Brain microvascular endothelial cell (primary cell): ENCODE measurements around the gene RCL1.

Experiments used
- DNase-seq: peaks from one replicate; pipeline ENCODE4 v3.0.0-alpha.2; 2020
- H3K27ac ChIP-seq: fragments of 250-450 bp; sonication (Bioruptor Pico); 2 replicates; pipeline ENCODE4 v1.5.1; 2020; ENCODE audit warnings: mild to moderate bottlenecking, moderate library complexity
- H3K27me3 ChIP-seq: fragments of 250-450 bp; sonication (Bioruptor Pico); replicated peaks from 2 replicates; pipeline ENCODE4 v1.5.1; 2020; ENCODE audit warnings: mild to moderate bottlenecking
- H3K36me3 ChIP-seq: fragments of 250-450 bp; sonication (Bioruptor Pico); replicated peaks from 2 replicates; pipeline ENCODE4 v1.5.1; 2020; ENCODE audit warnings: mild to moderate bottlenecking
- H3K4me3 ChIP-seq: 2 replicates; pipeline ENCODE4 v1.5.1; 2011; ENCODE audit warnings: low read depth, mild to moderate bottlenecking, control low read depth, low read length, moderate library complexity
- CTCF ChIP-seq: IDR thresholded peaks from 2 replicates; pipeline ENCODE4 v1.5.1; 2011; ENCODE audit warnings: low read depth, mild to moderate bottlenecking, moderate library complexity, low read length, control low read depth, inconsistent platforms; ENCODE audit errors: missing control alignments
- in situ Hi-C: cut with HindIII; loops from 2 replicates; pipeline ENCODE4 v1.10.0; 2017; ENCODE audit warnings: low sequenced_read_pairs, low pct_ligation_motif_present

Gene RCL1

DNA sequence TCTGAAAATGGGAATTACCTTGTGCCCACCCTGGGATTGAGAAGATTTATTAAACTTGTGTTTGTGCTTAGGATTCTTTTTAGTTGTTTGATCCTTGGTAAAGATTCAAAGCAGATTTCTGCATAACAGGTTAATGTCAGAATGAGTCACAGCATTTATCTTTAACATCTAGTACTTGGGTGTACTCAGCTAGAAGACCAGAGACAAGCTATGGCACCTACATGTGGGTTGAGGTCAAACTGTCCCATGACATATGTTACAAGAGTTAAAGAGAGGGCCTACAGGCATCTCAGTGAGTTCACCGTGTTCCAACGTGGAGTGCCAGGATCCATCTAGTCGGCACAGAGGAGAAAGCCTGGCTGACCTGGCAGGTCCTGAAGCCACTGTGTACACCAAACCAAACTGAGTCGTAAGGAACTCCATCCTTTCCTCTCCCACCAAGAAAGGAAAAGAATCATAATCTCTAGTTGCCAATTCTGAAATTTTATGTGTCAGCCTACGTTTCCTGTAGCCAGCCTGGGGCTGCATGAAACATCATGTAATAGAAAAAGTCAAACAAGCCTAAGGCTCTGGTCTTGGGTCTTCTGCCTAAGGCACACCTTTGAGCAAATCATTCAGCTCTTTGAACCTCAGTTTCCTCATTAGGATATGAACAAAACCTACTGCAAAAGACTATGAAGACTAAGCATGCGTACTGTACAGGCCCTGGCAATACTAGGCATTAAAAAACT lies 73.7 kb downstream of the RCL1 start:
- no peak for DNase-seq
- peaks cover under 1% of the 10 kb centered on the region for H3K36me3 ChIP-seq
- H3K27me3 ChIP-seq = no peaks in the 10 kb centered on the region
- in situ Hi-C loops = no loop called here
- H3K4me3 ChIP-seq = no peak overlapping the region
- no peak for TF ChIP-seq CTCF
- H3K27ac ChIP-seq = no peak overlapping the region

DNA sequence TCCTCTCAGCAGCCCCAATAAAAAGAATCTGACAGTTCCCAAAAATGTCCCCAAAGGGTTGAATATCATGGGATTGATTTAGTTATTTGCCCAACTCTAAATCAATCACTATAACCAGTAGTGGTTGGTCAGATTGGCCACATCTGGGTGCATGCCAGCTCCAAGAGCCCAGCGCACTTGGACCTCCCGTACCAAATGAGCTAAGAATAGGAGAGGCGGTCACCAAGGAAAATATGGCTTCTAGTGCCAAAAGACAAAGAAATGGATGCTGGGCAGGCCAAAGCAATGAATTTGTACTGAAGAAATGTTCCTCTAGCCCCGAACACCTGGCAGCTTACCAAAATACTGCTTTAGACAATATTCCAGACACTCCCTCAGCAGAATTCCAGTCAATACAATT lies 80.3 kb downstream of the RCL1 start:
- Histone ChIP-seq H3K27me3 (no peaks in the 10 kb centered on the region), H3K27ac (no peak overlapping the region), H3K4me3 (no peak overlapping the region), H3K36me3 (no peaks in the 10 kb centered on the region)
- TF ChIP-seq CTCF = no peak
- no peak for DNase-seq
- in situ Hi-C loops = no loop called here

GRCh38 chr9:4875559-4875958 lies 82.8 kb downstream of the RCL1 start:
- Histone ChIP-seq H3K27ac (no peak overlapping the region), H3K4me3 (no peak overlapping the region), H3K36me3 (no peaks in the 10 kb centered on the region), H3K27me3 (no peaks in the 10 kb centered on the region)
- no peak for DNase-seq
- no peak for TF ChIP-seq CTCF
- in situ Hi-C loops = no loop called here

- no peak overlapping the region for H3K27ac ChIP-seq
- DNase-seq = no peak
- no peak for TF ChIP-seq CTCF
- in situ Hi-C loops = no loop called here
- H3K27me3 ChIP-seq = no peaks in the 10 kb centered on the region
- H3K4me3 ChIP-seq = no peak overlapping the region
- H3K36me3 ChIP-seq = no peaks in the 10 kb centered on the region
Observed at GRCh38 chr9:4879115-4879558, 86.4 kb downstream of the RCL1 start.

DNA sequence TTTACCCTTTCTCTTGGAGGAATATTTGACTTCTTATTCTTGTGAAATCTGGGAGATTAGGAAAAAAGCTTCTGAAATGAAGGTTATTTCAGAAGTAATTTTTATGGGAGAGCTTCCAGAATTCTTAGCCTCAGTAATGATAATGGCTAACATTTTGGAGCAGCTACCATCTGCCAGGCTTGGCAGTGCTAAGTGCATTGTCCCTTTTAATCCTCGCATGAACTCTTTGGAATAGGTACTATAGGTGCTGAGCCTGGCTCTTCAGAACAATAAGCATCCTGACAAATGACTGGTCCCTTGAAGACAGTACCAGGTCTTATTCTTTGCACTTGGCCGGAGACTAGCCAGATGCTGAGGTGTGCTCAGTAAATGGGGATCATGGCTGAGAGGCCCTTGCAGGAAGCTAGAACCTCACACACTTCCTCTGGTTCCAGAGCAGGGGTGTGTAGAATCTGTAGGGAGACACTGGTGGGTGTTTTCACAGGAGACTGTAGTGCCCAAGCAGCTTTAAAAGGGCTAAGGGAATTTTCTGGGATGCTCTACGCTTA lies 90.7 kb downstream of the RCL1 start:
- in situ Hi-C loops = no loop called here
- Histone ChIP-seq H3K27ac (no peak overlapping the region), H3K27me3 (no peaks in the 10 kb centered on the region), H3K4me3 (no peak overlapping the region), H3K36me3 (no peaks in the 10 kb centered on the region)
- no peak for DNase-seq
- no peak for TF ChIP-seq CTCF

- no peaks in the 10 kb centered on the region for H3K27me3 ChIP-seq
- no peak overlapping the region for H3K4me3 ChIP-seq
- in situ Hi-C loops = no loop called here
- no peaks in the 10 kb centered on the region for H3K36me3 ChIP-seq
- TF ChIP-seq CTCF = no peak
- no peak overlapping the region for H3K27ac ChIP-seq
- no peak for DNase-seq
Observed at GRCh38 chr9:4886698-4887097, 94.0 kb downstream of the RCL1 start.
